GM19324 (cell line): Measurements from ENCODE around the gene IL10RB.

Source experiments
- ATAC-seq: cut with Tn5 transposase; IDR thresholded peaks from one replicate; pipeline ENCODE4 v1.9.1; 2021; ENCODE audit warnings: mild to moderate bottlenecking, moderate library complexity; ENCODE audit not compliant: unreplicated experiment, low FRiP score

Gene IL10RB

GRCh38 chr21:33262921-33263320 is 3.2 kb upstream of the IL10RB start:
- ATAC-seq: no peak

DNA sequence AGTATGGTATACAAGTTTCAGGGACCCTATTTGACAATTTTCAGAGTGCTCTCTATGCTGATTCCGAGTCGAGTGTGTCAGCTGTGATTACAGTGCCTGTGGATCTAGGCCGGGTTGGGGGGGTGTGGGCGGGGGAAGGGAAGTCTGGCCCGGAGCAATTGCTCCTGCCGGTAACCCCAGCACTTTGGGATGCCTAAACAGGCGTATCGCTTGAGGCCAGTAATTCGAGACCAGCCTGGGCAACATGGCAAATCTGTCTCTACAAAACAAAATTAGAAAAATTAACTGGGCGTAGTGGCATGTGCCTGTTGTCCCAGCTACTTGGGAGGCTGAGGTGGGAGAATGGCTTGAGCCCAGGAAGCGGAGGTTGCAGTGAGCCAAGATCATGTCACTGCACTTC is 1.6 kb upstream of the IL10RB start:
- ATAC-seq: no peak

DNA sequence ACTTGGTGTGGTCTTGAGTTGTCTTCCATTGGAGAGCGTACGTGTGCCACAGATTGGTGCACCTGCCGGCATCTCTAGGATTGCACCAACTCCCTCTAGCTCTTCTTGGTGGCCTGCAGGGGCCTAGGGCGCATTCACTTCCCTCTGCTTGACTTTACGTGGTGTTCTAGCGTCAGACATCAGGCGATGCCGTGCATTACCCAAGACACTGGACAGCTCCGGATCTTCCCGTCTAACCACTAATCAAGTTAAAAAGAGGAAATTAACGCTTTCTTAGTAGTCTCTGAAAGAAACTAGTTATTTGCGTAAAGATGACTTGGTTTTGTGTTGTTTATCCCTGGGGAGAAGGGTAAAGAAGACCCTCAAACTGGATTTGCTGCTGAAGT is 510 bp upstream of the IL10RB start:
- ATAC-seq: peak; percentile 22

GRCh38 chr21:33266789-33267135 is 595 bp downstream of the IL10RB start:
- ATAC-seq: no peak

GRCh38 chr21:33267250-33267649 is 1.1 kb downstream of the IL10RB start:
- ATAC-seq: no peak

- peak; percentile 13 for ATAC-seq
Observed at GRCh38 chr21:33268393-33268736, 2.2 kb downstream of the IL10RB start.

GRCh38 chr21:33268737-33269441 is 2.7 kb downstream of the IL10RB start:
- peak; percentile 50 for ATAC-seq

- no peak for ATAC-seq
Observed at GRCh38 chr21:33270986-33271385, 4.8 kb downstream of the IL10RB start.

- ATAC-seq: no peak
Observed at GRCh38 chr21:33273044-33273443, 6.9 kb downstream of the IL10RB start.

GRCh38 chr21:33278721-33279120 is 12.6 kb downstream of the IL10RB start:
- ATAC-seq: no peak

DNA sequence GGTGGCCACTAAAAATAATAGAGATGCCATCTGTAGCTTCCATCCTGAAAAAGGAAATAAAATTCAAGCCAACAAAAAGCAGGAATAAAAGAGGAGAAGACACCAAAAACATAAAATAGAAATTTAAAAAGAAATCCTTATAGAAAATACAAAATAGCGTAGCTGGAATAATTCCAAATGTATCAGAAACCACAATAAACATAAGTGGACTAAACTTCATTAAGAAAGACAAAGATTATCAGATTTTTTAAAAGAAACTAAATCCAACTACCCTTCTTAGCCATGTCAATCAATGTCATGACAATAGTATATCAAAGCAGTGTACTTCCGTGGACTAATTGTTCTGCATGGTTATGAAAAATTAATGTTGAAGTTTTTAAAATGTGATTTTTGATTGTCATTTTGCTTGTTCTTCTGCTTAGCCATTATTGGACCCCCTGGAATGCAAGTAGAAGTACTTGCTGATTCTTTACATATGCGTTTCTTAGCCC is 13.2 kb downstream of the IL10RB start:
- ATAC-seq: no peak

- ATAC-seq: no peak
Observed at GRCh38 chr21:33281096-33281652, 15.0 kb downstream of the IL10RB start.

- no peak for ATAC-seq
Observed at GRCh38 chr21:33283203-33283602, 17.0 kb downstream of the IL10RB start.

GRCh38 chr21:33286076-33286475 is 19.9 kb downstream of the IL10RB start:
- ATAC-seq: no peak

DNA sequence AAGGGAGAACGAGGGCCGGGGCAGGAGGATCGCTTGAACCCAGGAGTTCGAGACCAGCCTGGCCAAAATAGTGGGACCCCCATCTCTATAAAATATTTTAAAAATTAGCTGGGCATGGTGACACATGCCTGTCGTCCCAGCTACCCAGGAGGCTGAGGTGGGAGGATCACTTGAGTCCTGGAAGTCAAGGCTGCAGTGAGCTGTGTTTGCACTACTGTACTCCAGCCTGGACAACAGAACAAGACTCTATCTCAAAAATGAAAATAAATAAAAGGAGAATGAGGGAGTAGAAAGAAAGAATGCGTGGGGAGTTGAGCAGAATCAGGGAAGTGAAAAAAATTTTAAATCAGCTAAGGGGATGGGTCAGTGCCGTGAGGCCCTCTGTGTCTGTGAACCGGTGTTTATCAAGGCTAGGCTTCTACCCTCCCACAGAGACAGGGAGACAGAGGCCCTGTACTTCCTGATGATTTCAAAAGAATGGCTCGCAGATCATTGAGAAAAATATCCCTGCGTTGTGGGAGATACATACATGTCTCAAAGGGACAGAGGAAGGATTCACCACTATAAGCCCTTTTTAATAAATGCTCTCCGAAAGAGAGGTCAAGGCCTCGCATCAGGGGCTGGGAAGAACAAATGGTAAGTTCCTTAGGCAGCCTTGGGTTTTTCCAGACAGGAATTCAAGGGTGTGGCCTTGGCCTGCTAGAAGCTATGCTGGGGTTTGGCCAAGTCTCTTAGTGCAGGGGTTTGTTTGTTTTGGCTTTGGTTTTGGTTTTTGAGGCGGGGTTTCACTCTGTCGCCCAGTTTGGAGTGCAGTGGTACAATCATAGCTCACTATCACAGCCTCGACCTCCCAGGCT is 20.7 kb downstream of the IL10RB start:
- no peak for ATAC-seq

DNA sequence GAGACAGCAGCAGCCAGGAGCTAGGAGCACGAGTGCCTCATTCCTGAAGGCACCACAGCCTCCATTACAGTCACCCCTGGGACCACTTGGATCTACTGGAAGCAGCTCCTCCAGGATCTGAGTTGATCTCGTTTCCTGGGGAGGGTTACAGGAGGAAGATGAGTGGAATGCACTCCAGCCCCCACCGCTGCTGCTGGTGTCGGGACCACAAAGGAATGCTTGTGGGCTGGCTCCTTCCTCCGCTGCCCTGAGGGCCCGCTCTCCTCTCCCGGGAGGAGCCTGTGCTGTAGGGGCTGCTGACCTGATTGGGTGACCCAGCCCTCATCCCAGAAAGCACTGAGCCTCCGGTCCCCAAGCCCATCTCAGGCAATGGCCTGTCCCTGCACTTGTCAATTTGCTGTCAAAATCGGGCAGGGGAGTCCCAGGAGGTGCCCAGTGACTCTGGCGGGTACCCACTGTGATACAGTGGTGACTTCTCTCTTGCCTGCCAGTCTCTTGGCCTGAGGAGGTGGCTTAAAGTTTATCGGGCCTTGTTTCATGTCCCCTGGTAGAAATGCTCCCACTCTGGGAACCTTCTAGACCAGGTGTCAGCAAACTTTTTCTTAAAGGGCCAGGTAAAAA is 23.1 kb downstream of the IL10RB start:
- ATAC-seq: no peak

GRCh38 chr21:33290441-33290840 is 24.3 kb downstream of the IL10RB start:
- no peak for ATAC-seq

DNA sequence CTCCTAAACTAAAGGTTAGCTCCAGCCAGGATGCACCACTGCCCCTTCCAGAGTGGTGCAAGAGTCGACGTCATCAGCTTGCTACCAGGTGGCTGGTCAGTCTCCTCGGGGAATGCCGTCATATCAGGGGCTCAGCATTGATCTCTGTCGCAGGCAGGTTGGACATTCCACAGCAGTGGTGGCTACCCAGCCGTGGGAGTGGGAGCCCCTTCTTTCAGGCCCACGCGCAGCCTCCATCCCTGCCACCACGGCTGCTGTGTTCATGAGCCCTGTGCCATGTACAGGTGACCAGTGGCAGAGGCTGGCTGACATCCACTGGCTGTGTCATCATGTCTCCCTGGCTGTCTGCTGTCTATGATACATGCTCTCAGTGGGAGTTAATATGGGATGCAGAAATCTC is 25.5 kb downstream of the IL10RB start:
- no peak for ATAC-seq

- no peak for ATAC-seq
Observed at GRCh38 chr21:33292724-33293123, 26.6 kb downstream of the IL10RB start.

DNA sequence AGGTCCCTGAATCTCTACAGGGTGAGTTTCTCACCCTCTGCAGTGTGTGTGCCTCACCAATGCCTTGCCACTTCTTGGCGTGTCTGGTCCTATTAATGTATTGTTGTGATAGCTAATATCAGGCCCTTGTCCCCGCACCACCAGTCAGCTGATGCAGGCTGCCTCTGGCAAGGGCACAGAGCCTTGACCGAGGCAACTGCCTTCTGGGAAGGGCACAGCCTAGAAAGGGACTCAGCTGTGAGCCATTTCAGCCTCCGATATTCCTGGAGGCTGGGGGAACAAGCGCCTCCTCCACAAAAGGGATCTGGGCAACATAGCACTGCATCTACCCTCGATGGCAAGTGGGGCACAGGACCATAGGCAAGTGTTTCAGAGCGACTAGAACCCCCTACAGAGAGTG is 27.0 kb downstream of the IL10RB start:
- no peak for ATAC-seq

GRCh38 chr21:33293811-33294216 is 27.6 kb downstream of the IL10RB start:
- ATAC-seq: no peak
